ENCODE results near the gene MCHR2.

DNA sequence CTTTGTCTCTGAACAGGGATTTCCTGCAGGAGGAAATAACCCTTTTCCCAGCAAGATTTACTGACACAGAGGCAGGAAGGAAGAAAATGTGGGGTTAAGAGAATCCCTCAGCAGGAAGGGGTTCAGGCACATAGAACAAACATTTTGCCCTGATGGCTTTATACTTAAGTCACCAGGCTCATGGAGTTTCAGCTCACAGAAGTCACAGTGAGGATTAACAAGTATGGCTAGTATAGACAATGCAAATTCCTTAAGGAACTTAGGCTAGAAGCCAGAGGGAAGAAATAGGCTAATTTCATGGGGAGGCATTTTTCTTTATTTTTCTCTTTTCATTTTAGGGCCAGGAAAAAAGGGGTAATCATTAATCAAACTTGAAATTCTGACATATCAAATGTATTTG is 50.2 kb downstream of the MCHR2 start:
- TF ChIP-seq, protein P1, sequence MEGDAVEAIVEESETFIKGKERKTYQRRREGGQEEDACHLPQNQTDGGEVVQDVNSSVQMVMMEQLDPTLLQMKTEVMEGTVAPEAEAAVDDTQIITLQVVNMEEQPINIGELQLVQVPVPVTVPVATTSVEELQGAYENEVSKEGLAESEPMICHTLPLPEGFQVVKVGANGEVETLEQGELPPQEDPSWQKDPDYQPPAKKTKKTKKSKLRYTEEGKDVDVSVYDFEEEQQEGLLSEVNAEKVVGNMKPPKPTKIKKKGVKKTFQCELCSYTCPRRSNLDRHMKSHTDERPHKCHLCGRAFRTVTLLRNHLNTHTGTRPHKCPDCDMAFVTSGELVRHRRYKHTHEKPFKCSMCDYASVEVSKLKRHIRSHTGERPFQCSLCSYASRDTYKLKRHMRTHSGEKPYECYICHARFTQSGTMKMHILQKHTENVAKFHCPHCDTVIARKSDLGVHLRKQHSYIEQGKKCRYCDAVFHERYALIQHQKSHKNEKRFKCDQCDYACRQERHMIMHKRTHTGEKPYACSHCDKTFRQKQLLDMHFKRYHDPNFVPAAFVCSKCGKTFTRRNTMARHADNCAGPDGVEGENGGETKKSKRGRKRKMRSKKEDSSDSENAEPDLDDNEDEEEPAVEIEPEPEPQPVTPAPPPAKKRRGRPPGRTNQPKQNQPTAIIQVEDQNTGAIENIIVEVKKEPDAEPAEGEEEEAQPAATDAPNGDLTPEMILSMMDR (IDR thresholded peaks at IDR 0.05) = no peak
- TF ChIP-seq POLR2A (IDR thresholded peaks at IDR 0.05) = no peak

Measured in lower leg skin (tissue), 3 donors.